HEK293 (cell line): ENCODE results near the gene FAF2.
"Not testable (repeated sequence)": the region's sequence is repeated elsewhere in the genome, so short reads cannot be mapped to it uniquely, and the experiment has no call there.

Experiments used
- CTCF ChIA-PET: fragments of 350-600 bp; formaldehyde crosslinking; extraction: SDS; loops from one replicate; lab custom pipeline; 2021; ENCODE audit warnings: antibody characterized with exemption; lab: Yijun Ruan, JAX
- POLR2A ChIA-PET: fragments of 300-600 bp; formaldehyde crosslinking; extraction: SDS; loops from one replicate; lab custom pipeline; 2020; ENCODE audit warnings: antibody characterized with exemption, inconsistent platforms; lab: Yijun Ruan, JAX
- H3K27ac ChIP-seq: fragments of 200-500 bp; sonication (Bioruptor generic); 2 replicates; pipeline ENCODE4 v1.5.1; 2014; ENCODE audit warnings: low read depth, low read length, control low read depth, inconsistent platforms; ENCODE audit errors: extremely low read depth
- H3K36me3 ChIP-seq, 2 experiments: fragments of 200-500 bp in 1 of 2; sonication (Bioruptor generic) in 1 of 2; 1 replicate in 1 of 2; 2 replicates in 1 of 2; pipeline ENCODE4 v1.5.1; 2014 to 2017; ENCODE audit warnings: inconsistent platforms in 2 of 2, low read length in 2 of 2; ENCODE audit not compliant: control insufficient read depth in 2 of 2, insufficient read depth in 1 of 2
- H3K4me1 ChIP-seq: fragments of 200-500 bp; sonication (Bioruptor generic); 2 replicates; pipeline ENCODE4 v1.5.1; 2014; ENCODE audit warnings: mild to moderate bottlenecking, low read length, inconsistent platforms; ENCODE audit not compliant: control insufficient read depth, insufficient read depth
- H3K4me3 ChIP-seq: 2 replicates; pipeline ENCODE4 v1.5.1; 2011; ENCODE audit warnings: low read depth, mild to moderate bottlenecking, control low read depth, low read length, moderate library complexity
- H3K9me3 ChIP-seq: fragments of 200-500 bp; sonication (Bioruptor generic); 2 replicates; pipeline ENCODE4 v1.5.1; 2014; ENCODE audit warnings: low read depth, low read length, inconsistent platforms; ENCODE audit not compliant: control insufficient read depth, insufficient read depth
- CTCF ChIP-seq: fragments of 450-650 bp; formaldehyde crosslinking; IDR thresholded peaks from 2 replicates; pipeline ENCODE4 v1.5.1; 2016; ENCODE audit warnings: missing biosample characterization, missing genetic modification characterization
- FEZF1 ChIP-seq: fragments of 450-650 bp; formaldehyde crosslinking; IDR thresholded peaks from 2 replicates; pipeline ENCODE4 v1.5.1; 2016; ENCODE audit warnings: missing biosample characterization, missing genetic modification characterization
- HOXD13 ChIP-seq: sonication (generic); formaldehyde crosslinking; IDR thresholded peaks from 2 replicates; pipeline ENCODE4 v1.8.0; 2022; ENCODE audit warnings: missing genetic modification reagents, borderline replicate concordance
- MEIS1 ChIP-seq: sonication (generic); formaldehyde crosslinking; IDR thresholded peaks from 2 replicates; pipeline ENCODE4 v1.8.1; 2022; ENCODE audit warnings: missing genetic modification reagents, mild to moderate bottlenecking, borderline replicate concordance
- PRDM1 ChIP-seq: fragments of 450-650 bp; formaldehyde crosslinking; IDR thresholded peaks from 2 replicates; pipeline ENCODE4; 2016; ENCODE audit warnings: missing biosample characterization, missing genetic modification characterization
- SALL2 ChIP-seq: fragments of 450-650 bp; formaldehyde crosslinking; IDR thresholded peaks from 2 replicates; pipeline ENCODE4 v1.5.0; 2017; ENCODE audit warnings: missing biosample characterization, mild to moderate bottlenecking, missing genetic modification characterization, borderline replicate concordance
- TRIM28 ChIP-seq: IDR thresholded peaks from 2 replicates; pipeline ENCODE4 v1.6.1; 2011; ENCODE audit warnings: low read length, control low read depth, borderline replicate concordance
- ZNF121 ChIP-seq: fragments of 450-650 bp; formaldehyde crosslinking; IDR thresholded peaks from 2 replicates; pipeline ENCODE4 v1.5.1; 2016; ENCODE audit warnings: missing biosample characterization, missing genetic modification characterization
- ZNF132 ChIP-seq: fragments of 450-650 bp; formaldehyde crosslinking; IDR thresholded peaks from 2 replicates; pipeline ENCODE4 v1.5.1; 2017; ENCODE audit warnings: missing biosample characterization, missing genetic modification characterization, borderline replicate concordance
- ZNF155 ChIP-seq: fragments of 450-650 bp; formaldehyde crosslinking; IDR thresholded peaks from 2 replicates; pipeline ENCODE4 v1.5.1; 2016; ENCODE audit warnings: missing biosample characterization, missing genetic modification characterization
- ZNF157 ChIP-seq: fragments of 450-650 bp; formaldehyde crosslinking; IDR thresholded peaks from 2 replicates; pipeline ENCODE4 v1.5.1; 2016; ENCODE audit warnings: missing biosample characterization, missing genetic modification characterization
- ZNF239 ChIP-seq: fragments of 450-650 bp; formaldehyde crosslinking; IDR thresholded peaks from 2 replicates; pipeline ENCODE4 v1.5.1; 2016; ENCODE audit warnings: missing biosample characterization, missing genetic modification characterization
- ZNF555 ChIP-seq: fragments of 450-650 bp; formaldehyde crosslinking; conservative IDR thresholded peaks from 2 replicates; pipeline ENCODE4 v1.5.1; 2017; ENCODE audit warnings: missing biosample characterization, mild to moderate bottlenecking, missing genetic modification characterization, inconsistent platforms
- ZNF670 ChIP-seq: fragments of 450-650 bp; formaldehyde crosslinking; IDR thresholded peaks from 2 replicates; pipeline ENCODE4 v1.5.1; 2016; ENCODE audit warnings: missing biosample characterization, missing genetic modification characterization, low read depth
- ZNF76 ChIP-seq: fragments of 450-650 bp; formaldehyde crosslinking; IDR thresholded peaks from 2 replicates; pipeline ENCODE4; 2016; ENCODE audit warnings: low read depth, missing biosample characterization, missing genetic modification characterization, borderline replicate concordance
- ZNF768 ChIP-seq: fragments of 450-650 bp; formaldehyde crosslinking; IDR thresholded peaks from 2 replicates; pipeline ENCODE4 v1.5.1; 2018; ENCODE audit warnings: missing biosample characterization, mild to moderate bottlenecking, missing genetic modification characterization
- ZSCAN30 ChIP-seq: fragments of 450-650 bp; IDR thresholded peaks from 2 replicates; pipeline ENCODE4 v1.5.1; 2018; ENCODE audit warnings: missing biosample characterization, mild to moderate bottlenecking, missing genetic modification characterization, moderate library complexity
- TF ChIP-seq, protein P1 (sequence below): fragments of 450-650 bp; formaldehyde crosslinking; IDR thresholded peaks from 2 replicates; pipeline ENCODE4; 2016; ENCODE audit warnings: missing biosample characterization, missing genetic modification characterization
- TF ChIP-seq, protein P2 (sequence below): fragments of 450-650 bp; formaldehyde crosslinking; IDR thresholded peaks from 2 replicates; pipeline ENCODE4 v1.5.1; 2016; ENCODE audit warnings: missing biosample characterization, missing genetic modification characterization, low read depth

The FAF2 gene

DNA sequence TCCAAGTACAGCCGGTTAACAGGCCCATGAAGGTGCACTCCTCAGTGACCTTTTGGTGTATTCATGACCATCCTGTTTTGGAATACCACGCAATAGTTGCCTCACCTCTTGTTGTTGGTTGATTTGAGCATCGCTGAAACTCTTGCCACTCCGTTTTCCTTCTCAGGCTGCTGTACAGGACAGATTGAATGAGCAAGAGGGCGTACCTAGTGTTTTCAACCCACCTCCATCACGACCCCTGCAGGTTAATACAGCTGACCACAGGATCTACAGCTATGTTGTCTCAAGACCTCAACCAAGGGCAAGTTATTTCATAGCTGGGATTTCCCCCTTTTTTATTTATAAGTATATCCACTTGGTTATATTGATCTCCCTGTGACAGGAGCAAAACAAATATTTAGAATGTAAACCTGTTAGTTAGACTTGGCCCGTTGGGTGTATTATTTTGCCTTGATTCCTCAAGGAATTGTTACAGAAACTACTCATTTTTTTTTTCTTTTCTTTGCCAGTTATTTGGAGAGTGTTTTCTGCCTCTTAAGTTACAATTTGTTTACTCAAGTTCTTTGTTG, 38.1 kb downstream of the FAF2 start:
- POLR2A ChIA-PET: no interaction called here

DNA sequence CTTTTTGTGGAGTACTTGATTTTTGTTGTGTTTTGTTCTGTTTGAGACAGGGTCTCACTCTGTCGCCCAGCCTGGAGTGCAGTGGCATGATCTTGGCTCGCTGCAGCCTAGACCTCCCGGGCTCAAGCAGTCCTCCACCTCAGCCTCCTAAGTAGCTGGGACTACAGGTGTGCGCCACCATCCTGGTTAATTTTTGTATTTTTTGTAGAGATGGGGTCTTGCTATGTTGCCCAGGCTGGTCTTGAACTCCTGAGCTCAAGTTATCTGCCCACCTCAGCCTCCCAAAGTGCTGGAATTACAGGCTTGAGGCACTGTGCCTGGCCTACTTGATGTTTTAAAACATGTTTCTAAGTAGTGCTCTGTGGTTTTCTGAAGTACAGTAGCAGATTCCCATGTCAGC, 39.0 kb downstream of the FAF2 start:
- H3K4me3 ChIP-seq, POLR2A ChIA-PET, H3K9me3 ChIP-seq, H3K4me1 ChIP-seq, H3K27ac ChIP-seq: not testable (repeated sequence)
- H3K36me3 ChIP-seq: peaks cover 36 to 79% of the 10 kb centered on the region in 2 experiments
- TF ChIP-seq ZNF121 (tag by site-specific recombination): peak; percentile 96
- CTCF ChIA-PET: interaction anchor here (0.9 kb wide), 1 partner anchor 39 kb away, joined by 3 read pairs; the partner anchor contains the start of gene FAF2

More for the DNA sequence above, 38.1 kb downstream of the FAF2 start:
- Histone ChIP-seq H3K4me1 (no peaks in the 10 kb centered on the region), H3K9me3 (no peaks in the 10 kb centered on the region), H3K36me3 (peaks cover 33 to 78% of the 10 kb centered on the region in 2 experiments), H3K4me3 (no peak overlapping the region), H3K27ac (no peak overlapping the region)
- CTCF ChIA-PET: interaction anchor here (1.0 kb wide), 1 partner anchor 38 kb away, joined by 3 read pairs; the partner anchor contains the start of gene FAF2
- TF ChIP-seq ZSCAN30 (tag by site-specific recombination) (no peak), CTCF (tag by site-specific recombination) (no peak), MEIS1 (no peak), TRIM28 (no peak), ZNF157 (tag by site-specific recombination) (no peak), ZNF76 (tag by site-specific recombination) (no peak), ZNF555 (tag by site-specific recombination) (no peak), ZNF155 (no peak)

DNA sequence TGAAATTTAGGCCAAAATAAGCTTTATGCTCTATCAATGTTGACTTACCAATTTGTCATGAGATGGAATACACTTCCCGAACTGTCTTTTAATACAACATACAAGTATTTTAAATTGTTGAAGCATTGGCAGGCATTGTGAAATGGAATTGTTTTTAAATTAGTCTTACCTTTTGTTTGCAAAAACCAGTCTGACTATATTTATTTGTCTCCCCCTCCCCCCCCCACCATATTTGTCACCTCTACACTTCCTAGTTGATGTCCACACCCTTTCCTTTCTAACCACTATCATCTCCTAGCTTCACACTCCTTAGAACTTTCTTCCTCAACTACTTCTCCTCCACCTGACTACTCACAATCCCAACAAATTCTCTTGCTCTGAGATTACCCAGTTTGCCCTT, 40.9 kb downstream of the FAF2 start:
- peaks cover 43 to 83% of the 10 kb centered on the region in 2 experiments for H3K36me3 ChIP-seq
- CTCF ChIA-PET: interaction anchor here (1.3 kb wide), 1 partner anchor 42 kb away, joined by 3 read pairs; no protein-coding TSS in a partner anchor
- POLR2A ChIA-PET: interaction anchor here (0.8 kb wide), 1 partner anchor 48 kb away, joined by 3 read pairs; the partner anchor contains the start of gene RNF44
- no peaks in the 10 kb centered on the region for H3K4me1 ChIP-seq
- no peaks in the 10 kb centered on the region for H3K9me3 ChIP-seq
- TF ChIP-seq ZNF239 (tag by site-specific recombination) (no peak), ZNF670 (no peak), FEZF1 (tag by site-specific recombination) (no peak), ZNF132 (no peak), PRDM1 (tag by site-specific recombination) (0 out of 2 replicates have a peak, but pooled peaks have one; percentile 11)
- TF ChIP-seq, protein P1, sequence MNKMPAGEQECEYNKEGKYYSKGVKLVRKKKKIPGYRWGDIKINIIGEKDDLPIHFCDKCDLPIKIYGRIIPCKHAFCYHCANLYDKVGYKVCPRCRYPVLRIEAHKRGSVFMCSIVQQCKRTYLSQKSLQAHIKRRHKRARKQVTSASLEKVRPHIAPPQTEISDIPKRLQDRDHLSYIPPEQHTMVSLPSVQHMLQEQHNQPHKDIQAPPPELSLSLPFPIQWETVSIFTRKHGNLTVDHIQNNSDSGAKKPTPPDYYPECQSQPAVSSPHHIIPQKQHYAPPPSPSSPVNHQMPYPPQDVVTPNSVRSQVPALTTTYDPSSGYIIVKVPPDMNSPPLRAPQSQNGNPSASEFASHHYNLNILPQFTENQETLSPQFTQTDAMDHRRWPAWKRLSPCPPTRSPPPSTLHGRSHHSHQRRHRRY (tag by site-specific recombination): no peak
- H3K27ac ChIP-seq: no peak overlapping the region
- no peak overlapping the region for H3K4me3 ChIP-seq

DNA sequence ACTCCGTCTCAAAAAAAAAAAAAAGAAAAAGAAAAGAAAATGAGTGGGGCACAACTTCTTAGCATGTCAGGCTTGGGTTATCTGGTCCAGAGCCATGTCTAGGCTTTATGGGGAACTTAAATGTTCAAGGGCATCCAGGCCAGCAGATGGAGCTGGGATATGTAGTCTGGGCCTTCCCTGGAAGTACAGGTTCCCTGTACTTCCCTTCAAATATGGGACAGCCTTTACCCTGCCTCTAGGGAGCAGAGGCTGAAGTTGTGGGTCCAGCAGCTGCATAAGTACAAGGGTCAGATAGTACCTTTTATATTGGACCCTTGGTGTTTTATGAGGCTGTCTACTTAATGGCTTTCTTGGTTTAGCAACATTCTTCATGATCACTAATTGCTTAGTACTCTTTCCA, 42.1 kb downstream of the FAF2 start:
- ChIA-PET POLR2A (interaction anchor here (0.6 kb wide), 1 partner anchor 82 kb away, joined by 3 read pairs; no protein-coding TSS in a partner anchor), CTCF (no interaction called here)
- H3K9me3 ChIP-seq: no peaks in the 10 kb centered on the region
- peaks cover 54 to 87% of the 10 kb centered on the region in 2 experiments for H3K36me3 ChIP-seq
- H3K4me1 ChIP-seq: no peaks in the 10 kb centered on the region
- H3K27ac ChIP-seq: no peak overlapping the region
- TF ChIP-seq, protein P2, sequence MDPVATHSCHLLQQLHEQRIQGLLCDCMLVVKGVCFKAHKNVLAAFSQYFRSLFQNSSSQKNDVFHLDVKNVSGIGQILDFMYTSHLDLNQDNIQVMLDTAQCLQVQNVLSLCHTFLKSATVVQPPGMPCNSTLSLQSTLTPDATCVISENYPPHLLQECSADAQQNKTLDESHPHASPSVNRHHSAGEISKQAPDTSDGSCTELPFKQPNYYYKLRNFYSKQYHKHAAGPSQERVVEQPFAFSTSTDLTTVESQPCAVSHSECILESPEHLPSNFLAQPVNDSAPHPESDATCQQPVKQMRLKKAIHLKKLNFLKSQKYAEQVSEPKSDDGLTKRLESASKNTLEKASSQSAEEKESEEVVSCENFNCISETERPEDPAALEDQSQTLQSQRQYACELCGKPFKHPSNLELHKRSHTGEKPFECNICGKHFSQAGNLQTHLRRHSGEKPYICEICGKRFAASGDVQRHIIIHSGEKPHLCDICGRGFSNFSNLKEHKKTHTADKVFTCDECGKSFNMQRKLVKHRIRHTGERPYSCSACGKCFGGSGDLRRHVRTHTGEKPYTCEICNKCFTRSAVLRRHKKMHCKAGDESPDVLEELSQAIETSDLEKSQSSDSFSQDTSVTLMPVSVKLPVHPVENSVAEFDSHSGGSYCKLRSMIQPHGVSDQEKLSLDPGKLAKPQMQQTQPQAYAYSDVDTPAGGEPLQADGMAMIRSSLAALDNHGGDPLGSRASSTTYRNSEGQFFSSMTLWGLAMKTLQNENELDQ (tag by site-specific recombination): no peak
- no peak for TF ChIP-seq SALL2
- TF ChIP-seq ZNF768 (tag by site-specific recombination): no peak
- no peak for TF ChIP-seq HOXD13 (CRISPR knock-in tag)
- TF ChIP-seq, all 188 proteins: peak for 0
- H3K4me3 ChIP-seq: no peak overlapping the region
